GM21529 (cell line): ENCODE measurements around the gene DUSP11.
"Not testable (repeated sequence)": the region's sequence is repeated elsewhere in the genome, so short reads cannot be mapped to it uniquely, and the experiment has no call there.

ENCODE experiments used
- ATAC-seq: cut with Tn5 transposase; IDR thresholded peaks from one replicate; pipeline ENCODE4 v1.9.1; 2021; ENCODE audit not compliant: unreplicated experiment

DUSP11 gene

GRCh38 chr2:73779467-73780236 is at the start of gene DUSP11:
DUSP11 (minus strand) TSS chr2:73780103; CDS start chr2:73779974, 129 bp downstream.
- ATAC-seq, result peak; percentile 99

GRCh38 chr2:73828818-73829570 is 49.1 kb upstream of the DUSP11 start, which contains the start of gene STAMBP:
STAMBP (plus strand) TSS chr2:73828961; CDS start chr2:73830857, 1,896 bp downstream.
- peak; percentile 84 for ATAC-seq

- no peak for ATAC-seq
Measured at GRCh38 chr2:73828389-73828817, 48.5 kb upstream of the DUSP11 start.

- no peak for ATAC-seq
Measured at GRCh38 chr2:73827660-73828388, 47.9 kb upstream of the DUSP11 start.

- ATAC-seq, result no peak
Measured at GRCh38 chr2:73827018-73827417, 47.1 kb upstream of the DUSP11 start.

GRCh38 chr2:73825408-73825807 is 45.5 kb upstream of the DUSP11 start:
- ATAC-seq, result no peak

GRCh38 chr2:73823916-73824523 is 44.1 kb upstream of the DUSP11 start:
- ATAC-seq, result no peak

GRCh38 chr2:73823416-73823815 is 43.5 kb upstream of the DUSP11 start:
- no peak for ATAC-seq

- ATAC-seq, result no peak
Measured at GRCh38 chr2:73822991-73823390, 43.1 kb upstream of the DUSP11 start.

GRCh38 chr2:73822276-73822675 is 42.4 kb upstream of the DUSP11 start:
- ATAC-seq, result peak; percentile 70

- ATAC-seq, result no peak
Measured at GRCh38 chr2:73821669-73822068, 41.8 kb upstream of the DUSP11 start.

GRCh38 chr2:73821227-73821626 is 41.3 kb upstream of the DUSP11 start:
- ATAC-seq, result peak; percentile 75

GRCh38 chr2:73818296-73818695 is 38.4 kb upstream of the DUSP11 start:
- no peak for ATAC-seq

GRCh38 chr2:73812635-73813034 is 32.7 kb upstream of the DUSP11 start:
- ATAC-seq, result no peak

- ATAC-seq, result no peak
Measured at GRCh38 chr2:73811878-73812277, 32.0 kb upstream of the DUSP11 start.

- not testable (repeated sequence) for ATAC-seq
Measured at GRCh38 chr2:73783883-73784282, 4.0 kb upstream of the DUSP11 start, which contains the start of gene C2orf78. C2orf78 (plus strand) TSS chr2:73784183; CDS start chr2:73784310, 127 bp downstream.

- not testable (repeated sequence) for ATAC-seq
Measured at GRCh38 chr2:73783402-73783801, 3.5 kb upstream of the DUSP11 start.

- no peak for ATAC-seq
Measured at GRCh38 chr2:73780237-73780582, 307 bp upstream of the DUSP11 start.

- ATAC-seq, result not testable (repeated sequence)
Measured at GRCh38 chr2:73778867-73779466, 936 bp downstream of the DUSP11 start.

GRCh38 chr2:73776869-73777519 is 2.9 kb downstream of the DUSP11 start:
- ATAC-seq, result no peak
